DND-41 (cell line): Measurements from ENCODE around the gene PBOV1.

Experiments used
- ATAC-seq: fragments of 200-7000 bp; cut with Tn5 transposase; 3 replicates; pipeline ENCODE4 v1.9.1; 2021; ENCODE audit warnings: low read depth; ENCODE audit not compliant: insufficient read depth
- DNase-seq: peaks from one replicate; pipeline ENCODE4 v3.0.0-alpha.2; 2020
- H2AFZ ChIP-seq: 2 replicates; pipeline ENCODE4 v1.6.0; 2012; ENCODE audit warnings: low read depth, low read length
- H3K27ac ChIP-seq: 2 replicates; pipeline ENCODE4 v1.5.1; 2012; ENCODE audit warnings: low read length, inconsistent platforms
- H3K27me3 ChIP-seq: fragments of 200-600 bp; sonication (generic); 2 replicates; pipeline ENCODE4 v1.6.0; 2012; ENCODE audit warnings: low read length, mild to moderate bottlenecking, inconsistent platforms; ENCODE audit not compliant: insufficient read depth, poor library complexity
- H3K36me3 ChIP-seq: 2 replicates; pipeline ENCODE4 v1.5.1; 2012; ENCODE audit warnings: low read length, inconsistent platforms; ENCODE audit not compliant: insufficient read depth
- H3K4me1 ChIP-seq: 2 replicates; pipeline ENCODE4 v1.5.1; 2012; ENCODE audit warnings: mild to moderate bottlenecking, low read length; ENCODE audit not compliant: insufficient read depth
- H3K4me2 ChIP-seq: 2 replicates; pipeline ENCODE4 v1.6.0; 2012; ENCODE audit warnings: mild to moderate bottlenecking, moderate library complexity, low read length, inconsistent platforms; ENCODE audit not compliant: insufficient read depth
- H3K4me3 ChIP-seq, 2 experiments: fragments of 200-600 bp in 1 of 2; shearing (Covaris generic) in 1 of 2; 2 replicates each; pipeline ENCODE4 v1.5.1; 2012 to 2016; ENCODE audit warnings: inconsistent platforms in 2 of 2, low read length in 2 of 2, mild to moderate bottlenecking in 2 of 2, low read depth in 1 of 2, moderate library complexity in 1 of 2
- H3K79me2 ChIP-seq: 2 replicates; pipeline ENCODE4 v1.6.0; 2012; ENCODE audit warnings: low read length, inconsistent platforms; ENCODE audit not compliant: insufficient read depth
- H3K9ac ChIP-seq: 2 replicates; pipeline ENCODE4 v1.6.0; 2012; ENCODE audit warnings: low read depth, mild to moderate bottlenecking, inconsistent platforms, low read length, moderate library complexity
- H3K9me3 ChIP-seq: 2 replicates; pipeline ENCODE4 v1.5.1; 2012; ENCODE audit warnings: low read length, moderate library complexity, mild to moderate bottlenecking, inconsistent platforms; ENCODE audit not compliant: insufficient read depth, severe bottlenecking
- H4K20me1 ChIP-seq: 2 replicates; pipeline ENCODE4 v1.6.0; 2012; ENCODE audit warnings: low read length; ENCODE audit not compliant: insufficient read depth
- CTCF ChIP-seq: IDR thresholded peaks from 2 replicates; pipeline ENCODE4 v1.5.1; 2012; ENCODE audit warnings: borderline replicate concordance, low read length, moderate library complexity, mild to moderate bottlenecking; ENCODE audit not compliant: poor library complexity, severe bottlenecking; ENCODE audit errors: extremely low read depth
- EZH2 ChIP-seq: IDR thresholded peaks from 3 replicates; pipeline ENCODE4 v1.6.1; 2012; ENCODE audit warnings: borderline replicate concordance, low read depth, mild to moderate bottlenecking, moderate library complexity, low read length, inconsistent platforms; ENCODE audit not compliant: severe bottlenecking

The PBOV1 gene

GRCh38 chr6:138198430-138199091 is 19.7 kb downstream of the PBOV1 start:
- Histone ChIP-seq H3K4me3 (no peak overlapping the region), H3K9me3 (no peaks in the 10 kb centered on the region), H3K9ac (no peak overlapping the region), H3K4me1 (no peaks in the 10 kb centered on the region), H4K20me1 (no peaks in the 10 kb centered on the region), H3K27me3 (peaks cover 6% of the 10 kb centered on the region), H3K4me2 (no peak overlapping the region), H3K36me3 (no peaks in the 10 kb centered on the region), H2AFZ (no peak overlapping the region), H3K79me2 (no peaks in the 10 kb centered on the region), H3K27ac (no peak overlapping the region)
- ATAC-seq (no peak), DNase-seq (no peak)
- TF ChIP-seq EZH2 (no peak), CTCF (no peak)

- no peaks in the 10 kb centered on the region for H3K27me3 ChIP-seq
- DNase-seq (no peak), ATAC-seq (no peak)
- H3K79me2 ChIP-seq = no peaks in the 10 kb centered on the region
- H3K27ac ChIP-seq = no peak overlapping the region
- no peak overlapping the region for H3K9ac ChIP-seq
- H3K4me1 ChIP-seq = no peaks in the 10 kb centered on the region
- no peaks in the 10 kb centered on the region for H3K9me3 ChIP-seq
- TF ChIP-seq CTCF (no peak), EZH2 (no peak)
- H2AFZ ChIP-seq = no peak overlapping the region
- H3K4me3 ChIP-seq = no peak overlapping the region
- no peaks in the 10 kb centered on the region for H4K20me1 ChIP-seq
- no peaks in the 10 kb centered on the region for H3K36me3 ChIP-seq
- no peak overlapping the region for H3K4me2 ChIP-seq
These were observed 20.7 kb downstream of the PBOV1 start for GRCh38 chr6:138197570-138197969.

- TF ChIP-seq CTCF (no peak), EZH2 (no peak)
- Histone ChIP-seq H3K27ac (no peak overlapping the region), H3K27me3 (no peaks in the 10 kb centered on the region), H3K4me3 (no peak overlapping the region), H3K36me3 (no peaks in the 10 kb centered on the region), H3K9ac (no peak overlapping the region), H3K4me1 (no peaks in the 10 kb centered on the region), H3K9me3 (no peaks in the 10 kb centered on the region), H3K79me2 (no peaks in the 10 kb centered on the region), H3K4me2 (no peak overlapping the region), H2AFZ (no peak overlapping the region), H4K20me1 (no peaks in the 10 kb centered on the region)
- ATAC-seq = no peak
- DNase-seq = no peak
These were observed 22.1 kb downstream of the PBOV1 start for GRCh38 chr6:138196122-138196738.
